GM19238 (cell line): ENCODE results near the gene CIITA.

ENCODE experiments used
- DNase-seq: peaks from one replicate; pipeline ENCODE4 v3.0.0; 2011; ENCODE audit warnings: low spot score; ENCODE audit not compliant: insufficient read length

The CIITA gene

DNA sequence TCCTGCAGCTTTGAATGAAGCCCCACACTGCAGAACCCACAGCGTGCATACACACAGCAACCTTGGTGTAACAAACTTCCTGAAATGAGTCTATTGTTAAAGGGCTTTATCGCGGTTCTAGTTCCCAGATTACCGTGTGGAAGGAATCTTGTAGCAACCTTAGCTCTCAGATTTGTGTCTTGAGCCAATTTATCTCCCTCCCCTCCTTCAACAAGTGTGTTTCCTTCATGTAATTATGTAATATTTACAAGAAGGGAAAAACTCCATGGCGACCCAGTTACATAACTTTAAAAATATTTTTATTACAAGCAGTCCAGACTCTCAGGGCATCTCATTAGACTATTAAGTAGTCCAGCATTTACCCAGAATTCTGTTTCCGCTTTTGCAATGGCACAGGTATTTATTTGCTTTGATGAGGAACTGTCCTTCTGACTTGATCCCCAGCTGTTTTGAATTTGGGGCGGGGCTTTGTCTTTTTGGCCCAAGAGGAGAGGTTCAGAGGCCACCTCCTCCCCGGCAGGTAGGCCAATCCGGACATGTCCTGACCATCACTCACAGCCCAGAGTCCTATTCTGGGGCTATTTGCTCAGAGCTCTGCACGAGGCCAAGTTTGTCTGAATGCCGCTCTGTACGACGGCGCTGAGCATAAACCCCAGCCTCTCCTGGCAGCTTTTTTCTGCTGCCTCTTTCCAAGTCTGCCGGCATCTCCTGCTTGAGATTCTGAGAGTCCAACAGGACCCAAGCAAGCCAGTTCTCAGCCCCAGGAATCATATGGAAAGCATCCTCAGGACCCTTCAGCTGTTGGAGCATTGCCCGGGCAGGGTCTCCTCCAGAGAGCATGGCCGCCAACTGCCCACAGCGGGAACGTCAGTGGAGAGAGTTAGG is 103.0 kb downstream of the CIITA start:
- no peak for DNase-seq

DNA sequence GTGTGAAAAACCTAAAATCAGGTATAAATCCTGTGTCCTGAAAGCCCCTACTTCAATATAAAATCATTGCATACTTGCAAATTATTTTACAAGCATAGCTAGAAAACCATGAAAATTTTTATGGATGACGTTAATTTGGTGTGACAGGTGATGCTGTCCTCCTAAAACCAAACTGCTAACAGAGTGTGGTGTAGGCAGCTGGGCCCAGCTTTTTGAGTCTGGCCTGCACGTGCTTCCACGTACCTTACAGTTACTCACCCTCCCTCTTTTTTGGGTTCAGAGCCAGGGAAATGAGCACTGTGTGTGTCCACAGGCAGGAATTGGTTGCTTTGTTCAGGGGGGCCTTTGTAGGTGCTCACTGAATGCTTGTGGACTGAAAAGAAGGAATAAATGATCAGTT is 103.8 kb downstream of the CIITA start:
- DNase-seq = no peak

DNA sequence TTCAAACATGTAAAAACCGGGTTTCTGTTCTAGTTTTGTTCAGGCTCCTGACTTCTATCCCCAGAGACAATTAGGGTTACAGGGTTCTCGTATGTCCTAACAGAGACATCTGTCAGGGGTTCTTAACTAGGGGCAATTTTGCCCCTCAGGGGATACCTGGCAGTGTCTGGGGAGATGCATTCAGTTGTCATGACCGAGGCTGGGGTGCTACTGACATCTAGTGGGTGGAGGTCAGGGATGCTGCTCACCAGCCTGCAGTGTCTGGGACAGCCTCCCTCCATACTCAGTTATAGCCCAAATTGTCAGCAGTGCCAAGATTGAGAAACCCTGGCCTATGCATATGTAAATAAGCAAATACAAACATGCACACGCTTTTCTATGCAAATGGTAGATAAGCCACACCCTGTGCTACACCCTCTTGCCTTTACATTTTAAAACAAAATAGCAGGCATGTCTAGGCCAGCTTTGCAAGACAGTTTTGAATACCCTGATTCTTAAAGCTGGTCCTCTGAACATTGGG is 104.8 kb downstream of the CIITA start:
- DNase-seq = no peak

DNA sequence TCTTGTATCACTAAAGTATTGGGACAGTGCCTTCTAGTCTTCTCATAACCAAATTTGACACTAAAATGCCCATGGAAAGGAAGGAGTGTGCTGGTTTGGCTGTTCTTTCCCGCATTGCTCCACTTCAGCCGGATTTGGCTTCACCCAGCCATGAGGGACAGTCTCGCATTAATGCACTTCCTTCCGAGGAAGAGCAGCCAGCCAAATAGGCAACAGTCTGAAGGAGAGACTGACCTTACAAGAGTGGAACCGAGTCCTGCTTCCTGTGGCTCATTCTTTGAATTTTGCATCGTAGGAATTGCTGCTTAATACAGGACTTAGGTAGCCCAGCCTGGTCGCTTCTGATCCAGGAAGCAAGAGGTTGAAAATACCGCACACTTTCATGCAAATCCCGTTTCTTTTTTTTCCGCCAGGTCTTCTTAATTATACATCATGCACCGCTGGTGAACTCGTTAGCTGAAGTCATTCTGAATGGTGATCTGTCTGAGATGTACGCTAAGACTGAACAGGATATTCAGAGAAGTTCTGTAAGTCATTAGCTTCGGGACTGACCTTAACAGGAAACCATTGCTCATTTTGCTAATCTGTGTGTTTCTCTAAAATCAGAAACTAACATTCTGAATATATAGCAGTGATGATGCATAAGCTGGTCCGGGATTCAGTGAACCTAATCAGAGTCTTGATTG is 105.6 kb downstream of the CIITA start:
- no peak for DNase-seq

DNA sequence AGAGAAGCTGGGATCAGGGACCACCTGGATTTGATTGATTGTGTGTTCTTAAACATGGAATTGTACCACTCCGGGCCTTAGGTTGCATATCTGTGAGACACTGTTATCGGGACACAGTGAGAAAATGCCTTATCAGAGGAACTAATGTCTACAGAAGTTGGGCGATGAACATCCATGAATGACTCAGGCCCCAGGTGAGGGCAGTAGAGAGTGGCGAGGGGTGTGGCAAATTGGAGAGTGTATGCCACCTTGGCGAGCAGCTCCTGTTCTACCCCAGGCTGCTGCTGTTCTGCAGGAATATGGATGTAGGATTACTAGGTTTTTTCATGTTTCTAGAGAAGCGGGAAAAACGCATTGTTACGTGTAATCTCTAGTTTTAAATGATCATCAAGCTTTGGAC is 106.2 kb downstream of the CIITA start:
- no peak for DNase-seq

DNA sequence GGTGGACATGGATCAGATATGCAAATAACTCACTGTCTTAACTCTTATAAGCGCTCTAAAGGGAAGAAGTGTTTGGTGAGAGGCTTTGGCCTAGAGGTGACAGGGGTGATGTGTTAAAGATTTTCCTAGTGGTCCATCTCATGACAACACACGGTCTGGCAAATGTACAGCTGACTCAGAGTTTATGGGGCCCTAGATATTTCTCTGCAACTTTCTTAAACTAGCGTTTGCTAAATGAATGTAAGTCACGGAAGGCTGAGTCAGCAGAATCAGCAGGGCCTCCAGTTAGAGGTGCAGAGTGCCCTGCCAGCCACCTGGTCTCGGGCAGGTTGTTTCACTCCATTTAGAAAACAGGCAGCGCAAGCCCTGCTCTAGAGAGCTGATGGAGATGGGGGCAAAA is 107.5 kb downstream of the CIITA start:
- no peak for DNase-seq
